GM21825 (cell line): ENCODE data around the gene RAB17.
A peak's percentile ranks its signal among the peaks of the same experiment; 100 is the strongest.
"Not testable (repeated sequence)": the region's sequence is repeated elsewhere in the genome, so short reads cannot be mapped to it uniquely, and the experiment has no call there.

Source experiments
- ATAC-seq: cut with Tn5 transposase; IDR thresholded peaks from one replicate; pipeline ENCODE4 v1.9.1; 2021; ENCODE audit warnings: mild to moderate bottlenecking, moderate library complexity; ENCODE audit not compliant: unreplicated experiment

The RAB17 gene

DNA sequence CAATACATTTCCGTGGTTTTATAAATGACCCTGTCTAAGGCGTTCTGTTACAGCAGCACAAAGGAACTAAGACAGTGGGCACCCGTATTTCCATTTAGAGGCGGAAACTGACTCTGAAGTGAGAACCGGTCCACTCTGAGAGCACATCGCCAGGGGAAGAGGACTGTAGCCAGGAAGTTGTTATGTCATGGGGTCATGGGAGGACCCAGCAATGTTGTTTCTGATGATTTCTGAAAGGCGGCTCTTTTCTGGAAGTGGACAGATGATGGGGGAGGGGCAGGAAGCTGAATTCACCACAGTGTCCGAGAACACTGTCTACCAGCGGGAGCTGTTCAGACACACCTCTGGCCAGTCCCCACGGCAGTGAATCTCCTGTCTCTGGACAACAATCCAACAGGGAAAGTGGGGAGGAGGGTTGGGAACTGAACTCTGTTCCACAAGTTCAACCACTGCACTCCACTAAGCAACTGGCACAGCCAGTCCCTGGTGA lies 34.7 kb upstream of the RAB17 start:
- no peak for ATAC-seq

DNA sequence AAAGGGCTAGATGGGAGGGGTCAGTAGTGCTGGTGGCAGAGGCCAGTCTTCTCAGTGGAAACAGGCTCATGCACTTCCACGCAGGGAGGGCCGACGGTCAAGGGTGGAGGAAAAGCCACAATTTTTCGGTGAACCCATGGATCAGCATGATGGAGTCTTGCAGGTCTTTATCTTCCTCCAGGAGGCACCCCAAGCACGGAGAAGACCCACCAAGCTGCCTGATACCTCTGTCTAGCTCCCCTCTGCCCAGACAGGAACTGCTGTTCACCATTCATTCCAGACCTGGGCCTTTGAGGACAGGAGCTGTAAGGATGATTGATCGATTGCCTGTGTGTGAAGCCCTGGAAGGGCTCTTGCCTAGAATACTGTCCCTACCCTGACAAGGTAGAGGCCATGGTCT lies 34.0 kb upstream of the RAB17 start:
- no peak for ATAC-seq

DNA sequence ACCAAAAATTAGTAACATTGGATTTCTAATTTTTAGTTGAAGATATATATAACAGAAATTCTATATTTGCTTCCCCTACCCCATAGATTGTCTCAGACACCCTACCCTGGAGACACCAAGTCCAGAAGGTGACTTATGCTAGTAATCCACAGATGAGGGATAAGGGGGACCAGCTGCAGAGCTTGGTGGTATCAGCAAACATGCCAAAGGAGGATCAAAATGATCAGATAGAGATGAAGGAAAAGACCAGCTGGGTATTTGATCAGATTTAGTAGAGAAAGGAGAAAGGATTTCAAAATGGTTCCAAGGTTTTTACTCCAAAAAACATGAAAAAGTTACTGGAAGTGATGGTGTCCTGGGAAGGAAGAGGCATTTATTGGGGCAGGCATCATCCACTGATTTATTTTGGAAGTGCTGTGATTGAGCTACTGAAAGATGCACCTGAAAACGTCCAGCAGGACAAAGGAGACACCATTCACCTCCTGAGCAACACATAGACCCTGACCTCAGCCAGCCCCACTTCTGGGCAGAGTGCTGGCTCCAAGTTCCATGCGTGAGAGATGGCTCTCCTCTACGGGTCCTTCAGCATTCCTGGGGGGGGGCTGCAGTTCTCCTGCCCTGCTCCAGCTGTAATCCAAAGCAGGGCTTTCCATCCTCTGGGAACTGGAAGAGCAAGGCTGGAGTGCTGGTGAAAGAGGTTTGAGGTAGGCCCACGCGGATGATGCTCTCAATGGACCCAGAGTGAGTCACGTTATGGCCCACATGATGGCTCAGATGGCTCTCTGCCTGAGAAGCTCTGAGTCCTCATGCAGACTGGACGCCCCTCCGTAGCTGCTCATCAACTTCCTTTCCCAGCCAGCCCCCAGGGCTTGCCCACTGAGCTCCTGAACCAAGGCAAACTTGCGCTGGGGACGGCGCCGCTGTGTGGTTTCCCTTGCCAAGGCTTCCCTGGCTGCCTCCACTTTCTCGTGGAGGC lies 33.2 kb upstream of the RAB17 start:
- ATAC-seq: no peak

DNA sequence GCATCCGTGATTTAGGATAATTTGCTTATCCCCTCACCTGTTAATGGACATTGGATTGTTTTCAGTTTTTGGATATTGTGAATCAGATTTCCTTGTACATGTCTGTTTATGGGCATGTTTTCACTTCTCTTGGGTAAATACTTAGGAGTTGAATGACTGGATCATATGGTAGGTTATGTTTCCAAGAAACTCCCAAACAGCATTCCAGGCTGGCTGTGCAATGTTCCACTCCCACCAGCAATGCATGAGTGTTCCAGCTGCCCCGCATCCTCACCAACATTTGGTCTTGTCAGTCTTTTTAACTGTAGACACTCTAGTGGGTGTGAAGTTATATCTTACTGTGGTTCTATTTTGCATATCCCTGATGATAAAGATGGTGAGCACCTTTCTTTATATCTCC lies 27.9 kb upstream of the RAB17 start:
- ATAC-seq: no peak

DNA sequence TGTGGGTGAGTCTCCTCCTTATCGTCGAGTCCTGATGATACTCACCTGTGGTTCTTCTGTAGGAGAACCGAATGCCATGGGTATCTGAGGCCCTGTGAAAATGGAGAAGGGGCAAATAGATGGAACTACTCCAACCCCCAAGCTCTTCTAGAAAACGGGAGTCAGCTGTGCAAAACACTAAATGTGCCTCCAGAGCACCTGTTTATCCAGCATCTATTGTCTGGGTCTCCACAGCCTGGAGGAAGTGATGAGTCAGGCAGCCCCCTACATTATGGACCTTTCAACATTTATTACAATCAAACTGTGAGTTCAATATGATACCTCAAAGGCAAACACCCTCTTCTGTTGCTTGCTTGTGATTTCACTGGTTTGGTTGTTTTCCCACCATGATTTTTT lies 27.1 kb upstream of the RAB17 start:
- ATAC-seq: no peak

DNA sequence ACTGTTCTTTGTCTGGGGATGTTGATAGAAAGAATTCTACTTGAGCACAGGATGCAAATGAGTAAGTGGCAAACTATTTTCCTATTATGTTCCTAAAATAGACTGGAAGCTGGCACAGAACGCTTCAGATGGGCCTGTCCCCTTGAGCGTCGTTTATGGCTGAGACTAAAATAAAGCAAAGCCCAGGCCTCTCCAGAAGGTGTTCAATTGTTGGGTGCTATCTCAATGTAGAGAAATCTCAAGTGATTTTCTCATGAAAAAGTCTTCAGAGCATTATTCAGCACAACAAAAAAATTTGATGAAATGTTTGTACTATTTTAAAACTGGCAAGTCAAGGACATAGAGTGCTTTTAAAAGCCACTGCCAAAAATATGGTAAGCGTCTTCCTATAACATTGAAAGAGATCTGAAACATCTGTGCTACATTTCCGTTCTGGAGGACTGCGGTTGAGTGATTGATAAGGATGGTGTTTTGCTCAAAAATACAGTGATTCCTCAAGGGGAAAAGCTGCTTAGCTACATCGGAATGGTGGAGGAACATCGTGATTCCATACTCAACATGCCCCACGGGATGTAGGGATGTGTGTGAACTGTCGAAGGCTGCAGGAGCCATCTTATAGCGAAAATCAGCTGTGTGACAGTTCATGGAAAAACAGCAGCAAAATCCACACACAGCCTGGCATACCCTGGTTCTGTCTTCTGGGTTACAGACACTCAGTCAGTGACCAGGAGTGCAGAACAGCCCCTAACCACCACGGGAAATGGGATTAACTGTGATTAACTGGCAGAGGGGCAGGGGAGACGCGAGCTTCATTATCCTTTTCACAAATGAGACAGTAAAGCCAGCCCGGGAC lies 26.4 kb upstream of the RAB17 start:
- no peak for ATAC-seq

DNA sequence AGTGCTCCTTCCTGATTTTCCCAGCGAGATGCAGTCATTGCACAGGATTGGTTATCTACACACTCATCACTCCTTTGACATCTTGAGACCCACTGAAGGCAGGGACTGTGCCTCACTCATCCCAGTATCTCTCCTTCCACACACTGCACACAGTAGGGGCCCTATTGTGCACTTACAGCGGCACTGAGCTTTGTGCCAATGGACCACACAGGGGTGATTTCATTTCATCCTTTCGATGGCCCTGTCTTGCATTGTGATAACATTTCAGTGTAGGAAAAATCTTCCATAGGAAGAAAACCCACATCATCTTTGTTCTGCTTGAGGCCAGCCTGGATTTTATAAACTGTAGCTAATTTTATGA lies 25.8 kb upstream of the RAB17 start:
- ATAC-seq: no peak

DNA sequence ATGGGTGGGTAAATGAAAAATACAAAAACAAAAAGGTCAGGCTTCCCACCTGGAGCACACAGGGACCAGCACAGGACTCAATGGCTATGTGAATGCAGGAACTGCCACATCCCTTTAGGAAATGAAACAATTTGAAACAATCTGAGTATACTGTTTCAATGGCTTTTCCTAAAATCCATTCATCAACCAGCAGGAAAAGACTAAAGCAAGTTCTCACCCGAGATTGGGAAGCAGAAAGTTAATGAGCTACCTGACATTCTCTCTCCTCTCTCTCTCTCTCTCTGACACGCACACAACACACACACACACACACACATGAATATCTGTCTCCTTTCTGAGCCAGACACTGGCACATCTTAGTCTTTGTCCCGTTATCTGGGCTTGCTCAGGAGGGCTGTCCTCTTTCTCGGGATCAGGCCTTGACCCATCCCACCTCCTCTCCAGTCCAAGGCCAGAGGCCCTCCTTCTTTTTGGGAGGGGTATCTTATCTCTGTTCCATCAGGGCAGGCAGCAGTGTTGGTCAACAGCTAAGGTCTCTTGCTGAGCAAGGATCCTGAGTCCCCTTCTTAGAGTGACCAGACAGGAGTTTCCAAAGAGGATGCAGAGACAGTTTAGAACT lies 25.2 kb upstream of the RAB17 start:
- ATAC-seq: no peak

DNA sequence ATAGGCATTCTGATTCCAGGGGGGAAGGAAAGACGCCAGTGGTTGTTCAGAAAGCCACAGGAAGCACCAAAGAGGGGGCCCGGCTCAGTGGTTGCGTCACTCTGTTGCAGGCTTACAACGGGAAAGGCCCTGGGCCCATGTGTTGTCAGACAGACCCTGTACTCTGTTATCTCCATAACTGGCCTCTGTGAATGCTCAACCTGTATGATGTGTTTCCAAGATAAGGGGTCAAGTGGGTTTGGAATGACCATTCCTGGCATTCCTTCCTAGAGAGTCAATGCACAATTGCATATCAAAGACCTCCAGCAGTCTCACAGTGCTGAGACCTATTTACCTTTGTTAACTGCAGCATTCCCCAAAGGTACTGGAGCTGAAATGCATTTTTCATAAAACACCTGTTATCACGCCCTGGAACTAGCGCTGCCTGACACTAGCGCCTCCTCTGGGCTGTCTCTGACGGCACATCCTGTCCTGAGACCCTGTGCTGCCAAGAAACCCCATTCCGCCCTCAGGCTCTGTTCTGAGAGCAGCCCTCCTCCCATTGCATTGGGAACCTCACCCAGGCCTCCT lies 23.7 kb upstream of the RAB17 start:
- no peak for ATAC-seq

DNA sequence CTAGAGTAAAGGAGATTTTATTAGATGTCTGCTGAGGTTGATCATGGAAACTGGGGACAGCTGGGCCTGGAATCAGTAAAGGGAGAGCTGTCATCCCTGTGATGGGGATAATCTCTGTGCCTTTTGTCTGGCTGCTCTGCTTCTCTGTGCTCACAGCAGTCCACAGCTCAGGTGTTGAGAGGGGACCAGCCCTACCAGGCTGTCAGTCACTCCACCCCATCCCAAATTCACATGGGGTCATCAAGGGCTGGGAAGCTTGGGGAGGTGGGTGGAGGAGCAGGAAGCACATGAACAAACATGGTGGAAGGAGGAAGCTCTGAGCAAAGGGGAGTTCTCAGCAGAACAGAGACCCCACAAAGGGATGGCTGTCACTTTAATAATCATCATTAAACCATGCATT lies 23.1 kb upstream of the RAB17 start:
- no peak for ATAC-seq

DNA sequence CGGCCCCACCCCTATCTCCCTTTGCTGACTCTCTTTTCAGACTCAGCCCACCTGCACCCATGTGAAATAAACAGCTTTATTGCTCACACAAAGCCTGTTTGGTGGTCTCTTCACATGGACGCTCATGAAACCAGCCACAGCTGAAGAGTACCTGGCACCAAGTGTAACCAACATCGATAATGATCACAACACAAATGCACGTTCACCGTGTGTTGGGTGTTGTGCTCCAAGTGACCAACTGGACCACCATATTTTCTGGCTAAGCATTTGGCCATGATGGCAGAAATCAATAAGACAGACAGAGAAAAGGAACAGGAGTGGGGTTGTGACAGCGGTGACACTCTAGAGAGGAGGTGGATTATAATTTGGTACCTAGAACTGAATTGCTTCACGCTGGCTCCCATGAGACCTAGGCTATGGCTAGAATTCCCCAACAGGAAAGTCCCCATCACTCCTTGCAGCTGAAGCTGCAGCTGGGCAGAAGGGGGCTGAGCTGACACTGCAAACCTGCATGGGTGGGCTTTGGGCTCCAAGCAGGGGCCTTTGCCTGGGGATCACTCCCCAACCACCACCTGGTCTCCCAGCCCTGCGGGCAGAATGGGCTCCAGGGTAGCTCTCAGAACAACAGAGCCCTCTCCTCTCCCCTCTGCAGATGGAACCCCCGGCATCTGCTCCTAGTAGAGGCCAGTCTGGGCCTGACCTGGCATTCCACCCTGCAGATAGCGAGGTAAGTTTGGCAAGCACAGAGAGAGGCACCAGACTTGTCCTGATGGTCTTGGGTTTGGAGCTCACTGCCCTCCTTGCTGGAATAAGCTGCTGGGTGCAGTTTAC lies 22.2 kb upstream of the RAB17 start:
- ATAC-seq: no peak

DNA sequence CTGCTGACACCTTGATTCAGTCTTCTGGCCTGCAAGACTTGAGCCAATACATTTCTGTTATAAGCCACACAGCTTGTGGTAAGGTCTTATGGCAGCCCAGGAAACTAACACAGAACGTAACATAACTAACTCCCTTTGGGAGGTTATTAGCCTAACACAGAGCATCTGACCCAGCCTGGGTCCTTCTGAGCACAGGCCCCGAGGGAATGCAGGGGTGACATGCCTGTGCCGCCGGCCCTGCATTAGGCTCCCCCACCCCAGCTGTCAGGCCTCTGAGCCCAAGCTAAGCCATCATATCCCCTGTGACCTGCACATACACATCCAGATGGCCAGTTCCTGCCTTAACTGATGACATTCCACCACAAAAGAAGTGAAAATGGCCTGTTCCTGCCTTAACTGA lies 16.0 kb upstream of the RAB17 start:
- ATAC-seq: not testable (repeated sequence)

DNA sequence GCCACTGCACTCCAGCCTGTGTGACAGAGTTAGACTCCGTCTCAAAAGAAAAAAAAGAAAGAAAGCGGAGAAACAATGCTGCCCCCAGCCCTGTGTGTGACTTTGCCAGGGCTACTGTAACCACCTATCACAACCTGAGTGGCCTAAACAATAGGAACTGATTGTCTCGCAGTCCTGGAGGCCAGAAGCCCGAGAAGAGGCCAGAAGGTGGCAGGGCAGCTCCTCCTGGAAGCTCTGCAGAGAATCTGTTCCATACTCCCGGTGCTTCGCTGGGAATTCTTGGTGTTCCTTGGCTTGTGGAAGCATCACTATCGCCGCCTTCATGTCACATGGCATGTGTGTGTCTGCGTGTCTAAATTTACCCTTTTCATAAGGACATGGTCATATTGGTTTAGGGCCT lies 14.4 kb upstream of the RAB17 start:
- ATAC-seq: no peak

DNA sequence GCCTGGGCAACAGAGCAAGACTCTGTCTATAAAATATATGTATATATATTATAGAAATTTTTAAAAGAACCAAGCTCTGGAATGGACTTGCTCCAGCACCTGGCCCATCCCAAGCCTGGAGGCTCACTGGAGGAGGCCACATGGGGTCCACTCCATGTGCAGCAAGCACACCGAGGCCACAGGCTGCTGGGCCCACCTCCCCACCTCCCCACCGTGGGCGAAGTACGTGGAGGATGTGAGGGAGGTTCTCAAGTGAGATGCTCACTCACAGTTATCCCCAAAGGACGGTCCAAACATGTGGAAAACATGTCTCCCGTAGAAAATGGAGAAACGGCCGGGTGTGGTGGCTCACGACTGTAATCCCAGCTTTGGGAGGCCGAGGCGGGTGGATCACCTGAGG lies 13.9 kb upstream of the RAB17 start:
- no peak for ATAC-seq

DNA sequence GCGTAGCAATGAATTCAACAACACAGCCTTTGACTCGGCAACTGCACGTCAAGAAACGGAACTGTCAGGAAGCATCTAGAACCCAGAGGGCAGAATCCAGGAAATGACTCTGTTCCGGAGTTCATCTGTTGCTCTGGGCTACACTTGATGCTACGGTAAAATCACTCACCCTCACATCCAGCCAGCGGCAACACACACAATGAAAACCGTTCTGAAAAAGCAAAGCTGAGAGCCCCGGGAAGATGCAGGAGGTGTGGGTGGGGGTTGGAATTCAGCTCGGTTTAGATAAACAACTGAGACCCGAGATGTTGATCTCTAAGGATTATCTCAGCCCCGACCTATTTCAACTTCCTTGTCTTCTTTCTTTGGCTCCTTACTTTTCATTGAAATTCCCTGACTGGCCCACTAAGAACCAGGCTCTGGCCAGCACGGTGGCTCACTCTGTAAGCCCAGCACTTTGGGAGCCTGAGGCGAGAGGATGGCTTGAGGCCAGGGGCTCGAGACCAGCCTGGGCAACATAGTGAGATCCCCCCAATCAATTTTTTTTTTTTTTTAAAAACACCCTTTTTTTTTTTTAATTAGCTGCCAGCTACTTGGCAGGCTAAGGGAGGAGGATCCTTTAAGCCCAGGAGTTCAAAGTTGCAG lies 13.3 kb upstream of the RAB17 start:
- ATAC-seq: peak; percentile 72

DNA sequence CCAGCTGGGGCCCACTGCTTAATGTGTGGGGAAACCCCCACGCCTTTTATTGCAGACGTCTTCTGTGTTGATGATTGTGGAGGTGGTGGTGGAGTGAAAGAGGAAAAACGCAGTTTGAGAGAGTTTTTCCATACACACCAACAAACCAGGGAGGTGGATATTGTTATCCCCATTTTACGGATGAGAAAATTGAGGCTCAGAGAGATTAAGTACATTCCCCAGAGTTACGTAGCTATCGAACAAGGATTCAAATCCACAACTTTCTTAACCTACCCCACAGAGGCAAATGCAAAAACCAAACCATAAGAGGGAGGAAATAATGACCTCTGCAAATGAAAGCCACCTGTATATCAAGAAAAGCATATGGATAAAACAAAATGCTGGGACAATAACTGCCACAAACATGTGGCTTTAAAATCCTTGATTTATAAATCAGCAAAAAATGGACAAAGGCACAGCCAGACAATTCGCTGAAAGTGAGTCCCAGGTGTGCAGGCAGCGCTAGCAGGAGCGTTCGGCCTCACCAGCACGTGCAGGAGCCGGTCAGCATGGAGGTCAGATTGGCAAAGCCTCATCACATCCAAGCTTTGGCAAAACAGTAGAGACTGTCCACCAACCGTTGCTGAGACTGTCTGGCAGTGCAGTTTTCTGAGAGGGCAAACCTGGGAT lies 12.6 kb upstream of the RAB17 start:
- no peak for ATAC-seq

DNA sequence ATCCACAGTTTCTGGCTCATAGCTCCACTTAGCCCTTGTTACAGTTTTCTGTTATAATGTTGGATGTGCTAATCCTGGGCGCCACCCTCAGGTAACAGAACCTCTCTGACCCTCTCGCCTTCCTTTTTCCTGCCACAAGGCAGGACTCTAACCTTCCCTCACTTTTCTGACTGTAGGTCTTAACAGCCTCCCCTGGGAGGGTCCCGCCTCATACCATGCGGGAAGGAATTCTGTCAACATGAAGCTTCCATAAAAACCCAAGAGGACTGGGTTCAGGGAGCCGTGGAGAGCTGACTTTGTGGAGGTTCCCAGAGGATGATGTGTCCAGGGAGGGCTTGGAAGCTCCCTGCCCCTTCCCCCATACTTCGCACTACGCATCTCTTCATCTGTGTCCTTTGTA lies 11.9 kb upstream of the RAB17 start:
- ATAC-seq: no peak

DNA sequence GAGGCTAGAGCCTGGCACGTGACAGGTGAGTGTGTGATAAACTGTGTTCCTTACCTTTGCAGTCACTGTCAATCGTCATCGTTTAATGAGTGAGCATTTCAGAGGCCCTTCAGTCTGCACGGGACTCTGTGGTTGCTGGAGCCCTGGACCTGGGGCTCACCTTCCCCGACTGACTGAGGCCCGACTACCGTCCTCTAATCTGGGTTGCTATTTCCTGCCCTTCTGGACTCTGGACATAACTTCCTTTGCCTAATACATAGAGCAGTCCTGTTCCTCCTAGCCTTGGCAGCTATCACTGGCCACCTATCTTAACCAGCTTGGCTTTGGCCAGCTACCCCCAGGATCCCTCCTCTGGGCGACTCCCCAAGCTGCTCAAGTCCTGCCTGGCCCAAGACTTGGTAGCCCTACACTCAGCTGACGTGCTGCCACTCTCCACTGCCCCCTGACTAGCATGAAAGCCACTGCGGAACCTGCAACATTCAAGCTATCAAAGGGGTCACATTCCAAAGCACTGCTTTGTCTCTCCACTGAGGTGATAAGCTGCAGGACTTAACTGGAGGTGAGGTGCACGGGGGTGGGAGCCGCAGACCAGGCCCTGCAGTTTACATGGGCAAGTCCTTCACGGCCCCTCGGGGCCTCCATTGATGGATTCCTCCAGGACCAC lies 11.1 kb upstream of the RAB17 start:
- ATAC-seq: no peak
